NCI-H345 treated with DMSO at 0.1 percent for 48 hours (cell line): ENCODE results near the gene RPS6KA4.
"Not testable (repeated sequence)": the region's sequence is repeated elsewhere in the genome, so short reads cannot be mapped to it uniquely, and the experiment has no call there.

Experiments
- DNase-seq: peaks from one replicate; lab custom pipeline; 2025; ENCODE audit not compliant: unreplicated experiment; lab: John Stamatoyannopoulos, UW

RPS6KA4 gene

DNA sequence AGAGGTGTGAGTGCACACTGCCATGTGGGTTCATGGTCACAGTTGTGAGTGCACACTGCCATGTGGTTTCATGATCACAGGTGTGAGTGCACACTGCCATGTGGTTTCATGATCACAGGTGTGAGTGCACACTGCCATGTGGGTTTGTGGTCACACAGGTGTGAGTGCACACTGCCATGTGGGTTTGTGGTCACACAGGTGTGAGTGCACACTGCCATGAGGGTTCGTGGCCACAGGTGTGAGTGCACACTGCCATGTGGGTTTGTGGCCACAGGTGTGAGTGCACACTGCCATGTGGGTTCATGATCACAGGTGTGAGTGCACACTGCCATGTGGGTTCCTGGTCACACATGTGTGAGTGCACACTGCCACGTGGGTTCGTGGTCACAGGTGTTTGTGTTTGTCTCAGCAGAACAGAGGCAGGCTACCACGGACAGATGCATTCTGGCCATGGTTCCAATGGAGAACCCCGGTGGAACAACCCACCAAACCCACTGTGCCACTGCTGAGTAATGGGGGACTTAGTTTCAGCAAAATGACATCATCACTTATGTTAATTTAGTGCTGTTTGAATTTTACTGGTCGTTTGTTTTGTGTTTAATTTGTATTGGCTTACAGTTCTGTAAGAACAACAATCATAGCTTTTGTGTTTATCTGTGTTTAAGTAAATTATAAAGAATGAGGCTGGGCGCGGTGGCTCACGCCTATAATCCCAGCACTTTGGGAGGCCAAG, 57.2 kb downstream of the RPS6KA4 start:
- no peak for DNase-seq

DNA sequence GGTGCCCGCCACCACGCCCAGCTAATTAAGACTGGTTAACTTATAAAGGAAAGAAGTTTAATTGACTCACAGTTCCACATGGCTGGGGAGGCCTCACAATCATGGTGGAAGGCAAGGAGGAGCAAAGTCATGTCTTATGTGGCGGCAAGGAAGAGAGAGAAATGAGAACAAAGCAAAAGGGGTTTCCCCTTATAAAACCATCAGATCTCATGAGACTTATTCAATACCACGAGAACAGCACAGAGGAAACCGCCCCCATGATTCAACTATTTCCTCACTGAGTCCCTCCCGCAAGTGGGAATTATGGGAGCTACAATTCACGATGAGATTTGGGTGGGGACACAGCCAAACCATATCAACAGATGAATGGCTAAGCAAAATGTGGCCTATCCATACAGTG, 59.3 kb downstream of the RPS6KA4 start:
- DNase-seq: not testable (repeated sequence)

DNA sequence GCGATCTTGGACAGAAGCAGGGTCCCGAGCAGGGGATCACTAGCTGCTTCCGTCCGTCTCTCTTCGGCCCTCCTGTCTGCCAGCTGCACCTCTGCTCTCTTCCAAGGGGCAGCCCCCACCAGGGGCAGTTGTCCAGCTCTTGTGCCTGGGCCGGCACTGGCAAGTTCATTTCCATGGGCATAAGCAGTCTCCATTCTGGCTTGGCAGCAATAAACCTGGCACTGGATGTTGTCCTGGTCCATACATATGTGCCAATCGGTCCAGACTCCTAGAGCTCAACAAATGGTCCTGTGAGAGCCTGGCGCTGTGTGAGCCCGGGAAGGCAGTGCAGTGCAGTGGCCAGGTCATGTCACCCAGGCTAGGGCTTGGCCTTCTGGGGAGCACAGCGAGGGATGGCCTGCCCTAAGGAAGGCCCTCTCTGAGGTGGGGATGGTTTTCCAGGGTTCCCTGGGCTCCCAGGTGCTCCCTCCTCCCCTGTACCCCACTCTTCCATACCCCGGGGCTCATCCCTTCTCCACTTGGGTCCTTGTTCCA, 60.4 kb downstream of the RPS6KA4 start:
- no peak for DNase-seq

DNA sequence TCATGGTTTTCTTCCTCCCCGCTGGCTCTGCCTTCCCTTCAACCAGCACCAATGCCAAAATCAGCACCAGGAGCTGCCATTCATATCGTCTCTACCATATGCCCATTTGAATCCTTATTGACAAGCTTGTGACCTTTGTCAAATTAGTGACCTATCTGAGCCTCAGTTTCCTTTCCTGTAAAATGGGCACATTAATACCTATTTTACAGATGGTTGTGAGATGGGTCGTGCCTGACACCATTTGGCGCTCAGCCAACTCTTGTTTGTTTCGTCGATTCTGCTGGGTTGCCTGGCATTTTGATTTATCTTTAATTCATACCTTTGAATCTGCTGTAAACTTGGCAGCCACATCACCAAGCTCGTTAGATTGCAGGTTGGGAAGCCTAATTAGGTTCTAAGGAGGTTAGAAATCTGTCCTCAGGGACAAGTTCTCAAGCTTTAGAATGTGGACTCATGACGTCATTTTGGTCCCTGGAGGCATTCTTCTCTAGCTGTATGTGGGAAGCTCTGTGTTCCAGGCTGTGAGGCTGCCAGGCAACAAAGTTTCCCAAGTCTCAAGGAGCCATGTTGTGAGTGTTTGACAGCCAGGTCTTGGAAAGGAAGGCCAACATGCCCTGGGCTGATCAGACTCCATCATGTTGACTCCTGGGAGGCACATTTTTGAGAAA, 61.0 kb downstream of the RPS6KA4 start:
- no peak for DNase-seq
